AG04450 (cell line): ENCODE data around the gene DTX3. TPM values are rescaled to one million over a fixed set of nuclear protein-coding genes. Genes with fewer than 3 reads are reported as not detected.

ENCODE experiments used
- CTCF ChIA-PET: fragments of 300-600, 350-600 bp; formaldehyde crosslinking; extraction: SDS; loops from one replicate; lab custom pipeline; 2022; ENCODE audit warnings: antibody characterized with exemption, inconsistent platforms; lab: Charles Lee
- POLR2A ChIA-PET: fragments of 350-600 bp; formaldehyde crosslinking; extraction: SDS; loops from one replicate; lab custom pipeline; 2021; ENCODE audit warnings: antibody characterized with exemption, inconsistent platforms; lab: Yijun Ruan, JAX
- DNase-seq: peaks from one replicate; pipeline ENCODE4 v3.0.0-alpha.2; 2011; ENCODE audit warnings: low read depth, low spot score
- H3K27ac ChIP-seq: one replicate; pipeline ENCODE4 v1.5.1; 2012; ENCODE audit warnings: low read depth, low read length, control low read depth
- H3K27me3 ChIP-seq: one replicate; pipeline ENCODE4 v1.6.0; 2012; ENCODE audit warnings: low read length; ENCODE audit not compliant: control insufficient read depth, insufficient read depth
- H3K4me3 ChIP-seq: 2 replicates; pipeline ENCODE4 v1.5.1; 2011; ENCODE audit warnings: mild to moderate bottlenecking, low read depth, low read length, control low read depth
- H3K9me3 ChIP-seq: 2 replicates; pipeline ENCODE4 v1.5.1; 2012; ENCODE audit warnings: low read length; ENCODE audit not compliant: control insufficient read depth, insufficient read depth
- CTCF ChIP-seq: IDR thresholded peaks from 2 replicates; pipeline ENCODE4 v1.5.1; 2011; ENCODE audit warnings: low read depth, low read length, control low read depth, inconsistent platforms
- polyA plus RNA-seq: library from polyadenylated mRNA; depleted of rRNA; stranded (reverse); fragments of >200 nt; gene quantifications from 2 replicates; pipeline ENCODE4 v1.2.3, GENCODE V29; 2011

The DTX3 gene
- polyA plus RNA-seq, 1 experiment, result 24.8 TPM

- H3K4me3 ChIP-seq, result no peak overlapping the region
- H3K9me3 ChIP-seq, result no peaks in the 10 kb centered on the region
- CTCF ChIA-PET, result interaction anchor here (0.7 to 6.7 kb wide), 18 partner anchors 9 to 1186 kb away, joined by 3 to 112 read pairs (median 16); partner anchors contain the start of genes B4GALNT1 and OS9
- H3K27me3 ChIP-seq, result peaks cover 21% of the 10 kb centered on the region
- POLR2A ChIA-PET, result interaction anchor here (0.6 kb wide), 1 partner anchor 172 kb away, joined by 3 read pairs; no protein-coding TSS in a partner anchor
- no peak for TF ChIP-seq CTCF
- DNase-seq, result no peak
- no peak overlapping the region for H3K27ac ChIP-seq
Observed at GRCh38 chr12:57582440-57582839, 22.2 kb upstream of the DTX3 start.

GRCh38 chr12:57583008-57583831 lies 21.4 kb upstream of the DTX3 start:
- peak; percentile 67 for DNase-seq
- H3K27me3 ChIP-seq, result peaks cover 22% of the 10 kb centered on the region
- no peaks in the 10 kb centered on the region for H3K9me3 ChIP-seq
- no peak overlapping the region for H3K4me3 ChIP-seq
- TF ChIP-seq CTCF, result peak; percentile 89
- POLR2A ChIA-PET, result interaction anchor here (0.9 kb wide), 1 partner anchor 28 kb away, joined by 4 read pairs; the partner anchor contains the start of gene ARHGEF25
- CTCF ChIA-PET, result interaction anchor here (0.6 to 6.7 kb wide), 44 partner anchors 10 to 243 kb away, joined by 3 to 112 read pairs (median 5); partner anchors contain the start of genes B4GALNT1 and OS9
- H3K27ac ChIP-seq, result no peak overlapping the region

- POLR2A ChIA-PET, result no interaction called here
- CTCF ChIA-PET, result interaction anchor here (0.8 to 6.7 kb wide), 27 partner anchors 9 to 158 kb away, joined by 3 to 112 read pairs (median 6); partner anchors contain the start of genes B4GALNT1 and OS9
- H3K27me3 ChIP-seq, result peaks cover 25% of the 10 kb centered on the region
Observed at GRCh38 chr12:57584050-57584449, 20.6 kb upstream of the DTX3 start.

GRCh38 chr12:57584690-57585089 lies 19.9 kb upstream of the DTX3 start:
- H3K9me3 ChIP-seq, result no peaks in the 10 kb centered on the region
- ChIA-PET POLR2A (interaction anchor here (0.7 to 1.0 kb wide), 2 partner anchors 19 to 40 kb away, joined by 3 read pairs; no protein-coding TSS in a partner anchor), CTCF (interaction anchor here (1.0 to 6.7 kb wide), 10 partner anchors 8 to 157 kb away, joined by 3 to 112 read pairs (median 32); partner anchors contain the start of genes B4GALNT1 and OS9)
- no peak for DNase-seq
- TF ChIP-seq CTCF, result no peak
- peaks cover 25% of the 10 kb centered on the region for H3K27me3 ChIP-seq
- H3K27ac ChIP-seq, result no peak overlapping the region
- H3K4me3 ChIP-seq, result no peak overlapping the region

More at GRCh38 chr12:57584050-57584449, 20.6 kb upstream of the DTX3 start:
- no peak overlapping the region for H3K27ac ChIP-seq
- no peak for TF ChIP-seq CTCF
- DNase-seq, result no peak
- no peak overlapping the region for H3K4me3 ChIP-seq
- no peaks in the 10 kb centered on the region for H3K9me3 ChIP-seq
